Esophagus squamous epithelium (tissue), 5 donors: ENCODE data around the gene DNAH1. TPM values are rescaled to one million over a fixed set of nuclear protein-coding genes. Genes with fewer than 3 reads are reported as not detected.
A peak's percentile ranks its signal among the peaks of the same experiment; 100 is the strongest.

Source experiments
- DNase-seq: peaks from one replicate; lab custom pipeline; 2025; lab: John Stamatoyannopoulos, UW
- H3K27ac ChIP-seq, 4 donors: fragments of 200-600 bp; sonication (generic); one replicate each; pipeline ENCODE4 v1.5.1; 2016 to 2019; ENCODE audit warnings: mild to moderate bottlenecking in 1 of 4
- H3K27me3 ChIP-seq, 4 donors: fragments of 200-600 bp; sonication (generic); 1 replicate in 3 of 4; 2 replicates in 1 of 4; pipeline versions ENCODE4 v1.5.1 to v1.6.0; 2017 to 2021; ENCODE audit warnings: antibody characterized with exemption in 1 of 4
- H3K36me3 ChIP-seq, 3 donors: fragments of 200-600 bp; sonication (generic); one replicate each; pipeline ENCODE4 v1.5.1; 2016 to 2019
- H3K4me1 ChIP-seq, 3 donors: fragments of 200-600 bp; sonication (generic); one replicate each; pipeline ENCODE4 v1.5.1; 2017 to 2019
- H3K4me3 ChIP-seq, 4 donors: fragments of 200-600 bp; sonication (generic); 1 replicate in 3 of 4; 2 replicates in 1 of 4; pipeline ENCODE4 v1.5.1; 2016 to 2019; ENCODE audit warnings: mild to moderate bottlenecking in 2 of 4, moderate library complexity in 1 of 4
- H3K9me3 ChIP-seq, 3 donors: fragments of 200-600 bp; sonication (generic); one replicate each; pipeline ENCODE4 v1.5.1; 2016 to 2019
- CTCF ChIP-seq, 6 experiments: fragments of 450-650 bp in 4 of 6; fragments of 200-600 bp in 2 of 6; sonication (generic) in 2 of 6; IDR thresholded peaks; one replicate each; pipeline ENCODE4 v1.5.1; 2016 to 2019; ENCODE audit warnings: antibody characterized with exemption in 6 of 6, mild to moderate bottlenecking in 4 of 6, moderate library complexity in 4 of 6
- POLR2A ChIP-seq, 4 donors: fragments of 450-650 bp; IDR thresholded peaks; one replicate each; pipeline ENCODE4 v1.6.1; 2017; ENCODE audit warnings: antibody characterized with exemption in 4 of 4, mild to moderate bottlenecking in 4 of 4, moderate library complexity in 3 of 4
- WGBS, 2 donors: methylation state at CpG; one replicate each; pipeline ENCODE4 v1.1.5; 2018; 5-methylcytosine and 5-hydroxymethylcytosine counted together
- intact Hi-C: fragments of 100-400 bp; cut with DNase I; formaldehyde crosslinking; loops from one replicate; pipeline ENCODE4 v1.15.0; 2022
- total RNA-seq, 4 donors: library from RNA; depleted of rRNA; stranded (reverse); fragments of >200 nt; gene quantifications; one replicate each; pipeline ENCODE4 v1.1.0, GENCODE V29; 2016
- donor health status: DM: yes; HTN: yes; CAD: no.

Gene DNAH1
- total RNA-seq, 4 donors from 2014 or later, result 1.3 to 5.9 (median 1.9) TPM

- Histone ChIP-seq H3K27ac (peak overlapping the region; percentile 13 to 69 (median 62)), H3K4me1 (peaks cover 20 to 35% (median 24%) of the 10 kb centered on the region in 3 donors), H3K4me3 (no peak overlapping the region), H3K27me3 (no peaks in the 10 kb centered on the region), H3K36me3 (peaks cover 0 to 5% (median 0%) of the 10 kb centered on the region in 3 donors), H3K9me3 (no peaks in the 10 kb centered on the region)
- intact Hi-C loops, result no loop called here
- TF ChIP-seq POLR2A (IDR thresholded peaks at IDR 0.05), result no peak
- 100% methylated on average over 1 of the region's 2 CpGs; no CpG with 5 or more reads in 1 of the 2 donors for WGBS, 2 donors
- no peak for DNase-seq
These were observed 2.8 kb upstream of the DNAH1 start for GRCh38 chr3:52313188-52313773.

- WGBS, 2 donors, result 58 to 100% methylated on average over 1 to 2 of the region's 4 CpGs
- DNase-seq, result no peak
These were observed 2.3 kb upstream of the DNAH1 start for GRCh38 chr3:52313774-52314188.

GRCh38 chr3:52314489-52314888 is 1.6 kb upstream of the DNAH1 start:
- 89 to 96% methylated on average over 1 to 3 of the region's 3 CpGs for WGBS, 2 donors
- Histone ChIP-seq H3K4me3 (no peak overlapping the region), H3K27ac (no peak overlapping the region), H3K9me3 (no peaks in the 10 kb centered on the region), H3K36me3 (peaks cover 0 to 5% (median 0%) of the 10 kb centered on the region in 3 donors), H3K27me3 (no peaks in the 10 kb centered on the region), H3K4me1 (peaks cover 21 to 40% (median 24%) of the 10 kb centered on the region in 3 donors)
- intact Hi-C loops, result no loop called here
- no peak for TF ChIP-seq POLR2A (IDR thresholded peaks at IDR 0.05)
- TF ChIP-seq CTCF (IDR thresholded peaks at IDR 0.05), result no peak
- DNase-seq, result no peak

More at GRCh38 chr3:52313774-52314188, 2.3 kb upstream of the DNAH1 start:
- no peak for TF ChIP-seq CTCF (IDR thresholded peaks at IDR 0.05)
- Histone ChIP-seq H3K27me3 (no peaks in the 10 kb centered on the region), H3K4me1 (peaks cover 21 to 40% (median 24%) of the 10 kb centered on the region in 3 donors), H3K27ac (peak overlapping the region in 3 of 4 donors; percentile 60 to 69 (median 63)), H3K36me3 (peaks cover 0 to 5% (median 0%) of the 10 kb centered on the region in 3 donors), H3K4me3 (no peak overlapping the region), H3K9me3 (no peaks in the 10 kb centered on the region)
- intact Hi-C loops, result no loop called here

- no peak overlapping the region for H3K4me3 ChIP-seq
- H3K27ac ChIP-seq, result no peak overlapping the region
- intact Hi-C loops, result no loop called here
- H3K27me3 ChIP-seq, result no peaks in the 10 kb centered on the region
- peaks cover 0 to 5% (median 0%) of the 10 kb centered on the region in 3 donors for H3K36me3 ChIP-seq
- H3K4me1 ChIP-seq, result peaks cover 21 to 40% (median 24%) of the 10 kb centered on the region in 3 donors
- TF ChIP-seq CTCF (IDR thresholded peaks at IDR 0.05) (no peak), POLR2A (IDR thresholded peaks at IDR 0.05) (no peak)
- no peaks in the 10 kb centered on the region for H3K9me3 ChIP-seq
- WGBS, 2 donors, result 90 to 94% methylated on average over 2 to 6 of the region's 6 CpGs
- DNase-seq, result no peak
These were observed 1.1 kb upstream of the DNAH1 start for GRCh38 chr3:52315006-52315405.

- H3K27me3 ChIP-seq, result no peaks in the 10 kb centered on the region
- peaks cover 21 to 40% (median 24%) of the 10 kb centered on the region in 3 donors for H3K4me1 ChIP-seq
- no peaks in the 10 kb centered on the region for H3K36me3 ChIP-seq
- no peak for DNase-seq
- TF ChIP-seq POLR2A (IDR thresholded peaks at IDR 0.05), result no peak
- no peak for TF ChIP-seq CTCF (IDR thresholded peaks at IDR 0.05)
- WGBS, 2 donors, result 18 to 30% methylated on average over 16 to 25 of the region's 45 CpGs
- H3K9me3 ChIP-seq, result no peaks in the 10 kb centered on the region
- peak overlapping the region in 1 of 4 donors; percentile 39 for H3K27ac ChIP-seq
- intact Hi-C loops, result no loop called here
- H3K4me3 ChIP-seq, result peak overlapping the region in 3 of 4 donors; percentile 33 to 53 (median 34)
These were observed 1.3 kb downstream of the DNAH1 start for GRCh38 chr3:52317208-52318000.
